ENCODE data around the gene NEUROD4. TPM values are rescaled to one million over a fixed set of nuclear protein-coding genes. Genes with fewer than 3 reads are reported as not detected.

The NEUROD4 gene
- total RNA-seq, 1 experiment from 2014 or later: not detected

Other genes starting within 250 kb of the NEUROD4 start
- gene MUCL1, start 165.5 kb upstream of the NEUROD4 start, total RNA-seq (2014; rRNA removed; shearing (Covaris generic)): not detected in 2 replicates
- gene TESPA1, start 35.2 kb upstream of the NEUROD4 start, total RNA-seq (2014; rRNA removed; shearing (Covaris generic)): not detected in 2 replicates
- gene OR9K2, start 106.4 kb downstream of the NEUROD4 start, total RNA-seq (2014; rRNA removed; shearing (Covaris generic)): not detected in 2 replicates
- gene OR10A7, start 201.1 kb downstream of the NEUROD4 start, total RNA-seq (2014; rRNA removed; shearing (Covaris generic)): not detected in 2 replicates
- not detected in 2 replicates for gene OR6C74, start 224.6 kb downstream of the NEUROD4 start, total RNA-seq (2014; rRNA removed; shearing (Covaris generic))

Measured in SK-MEL-5 (cell line).